Measurements from ENCODE around the gene RXFP4.

RXFP4 gene

DNA sequence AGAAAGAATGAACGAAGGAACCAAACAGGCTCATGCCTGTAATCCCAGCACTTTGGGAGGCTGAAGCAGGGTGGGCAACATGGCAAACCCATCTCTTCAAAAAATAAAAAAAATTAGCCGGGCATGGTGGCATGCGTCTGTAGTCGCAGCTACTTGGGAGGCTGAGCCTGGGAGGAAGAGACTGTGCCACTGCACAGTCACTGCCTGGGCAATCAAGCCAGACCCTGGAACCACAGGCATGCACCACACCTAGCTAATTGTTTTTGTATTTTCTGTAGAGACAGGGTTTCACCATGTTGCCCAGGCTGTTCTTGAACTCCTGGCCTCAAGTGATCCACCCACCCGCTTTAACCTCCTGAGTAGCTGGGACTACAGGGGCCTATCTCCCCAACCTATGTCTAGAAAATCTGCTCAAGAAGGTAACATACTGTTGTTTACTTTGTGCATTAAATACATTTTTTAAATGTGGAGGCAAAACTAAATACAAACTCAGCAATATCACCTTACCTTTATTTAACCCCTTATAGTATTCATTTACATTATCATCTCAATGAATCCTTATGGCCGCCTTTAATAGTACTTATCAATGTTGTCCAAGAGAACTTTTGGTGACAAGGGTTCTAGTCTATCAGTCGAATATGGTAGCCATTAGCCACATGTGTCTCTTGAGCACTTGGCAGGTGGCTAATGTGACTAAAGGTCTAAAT, 10.0 kb upstream of the RXFP4 start:
- DNase-seq: no peak

DNA sequence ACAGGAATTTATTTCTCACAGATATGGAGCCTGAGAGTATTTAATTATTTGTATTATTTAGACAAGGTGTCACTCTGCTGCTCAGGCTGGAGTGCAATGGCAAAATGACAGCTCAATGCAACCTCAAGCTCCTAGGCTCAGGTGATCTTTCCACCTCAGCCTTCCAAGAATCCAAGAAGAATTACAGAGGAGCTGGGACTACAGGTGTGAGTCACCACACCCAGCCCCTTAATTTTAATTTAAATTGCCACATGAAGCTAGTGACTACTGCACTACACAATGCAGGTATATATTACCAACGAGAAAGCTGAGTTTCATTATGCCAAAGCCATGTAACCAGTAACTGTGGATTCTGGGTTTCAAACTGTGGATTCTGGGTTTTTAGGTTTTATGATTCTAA, 9.4 kb upstream of the RXFP4 start:
- no peak for DNase-seq

DNA sequence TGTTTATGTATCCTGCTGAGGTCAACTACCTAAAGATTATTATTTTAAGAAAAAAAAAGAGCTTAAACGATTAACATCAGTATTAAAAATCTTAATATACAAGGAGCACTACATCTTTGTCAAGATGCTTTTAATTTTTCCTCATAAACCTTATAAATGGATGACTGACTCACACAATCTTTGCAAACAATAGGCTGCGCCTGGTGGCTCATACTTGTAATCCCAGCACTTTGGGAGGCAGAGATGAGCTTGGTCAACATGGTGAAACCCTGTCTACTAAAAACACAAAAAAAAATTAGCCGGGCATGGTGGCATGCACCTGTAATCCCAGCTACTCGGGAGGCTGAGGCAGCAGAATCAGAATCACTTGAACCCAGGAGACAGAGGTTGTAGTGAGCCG, 9.0 kb upstream of the RXFP4 start:
- DNase-seq: no peak

DNA sequence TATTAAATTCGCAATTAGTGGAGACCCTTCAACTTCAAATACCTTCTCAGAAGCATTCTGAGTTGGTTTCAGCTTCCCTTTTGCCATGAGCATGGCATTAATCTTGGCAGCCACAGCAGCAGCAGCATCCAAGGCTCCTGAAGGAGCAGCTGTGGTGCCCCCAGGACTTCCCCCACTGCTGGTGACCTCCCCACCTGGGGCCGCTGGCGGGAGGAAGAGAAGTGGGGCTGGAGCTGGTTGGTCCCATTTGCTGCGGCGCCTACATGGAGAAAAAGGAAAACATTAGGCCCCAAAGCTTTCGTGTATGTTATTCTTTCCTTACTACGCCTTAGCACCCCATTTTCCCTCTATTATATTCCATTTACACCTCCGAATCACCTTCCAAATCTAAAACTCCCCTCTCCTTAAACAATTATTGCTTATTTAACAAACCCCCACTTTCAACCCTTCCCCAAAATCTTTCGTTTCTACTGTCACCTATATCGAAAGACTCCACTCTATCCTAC, 7.8 kb upstream of the RXFP4 start:
- no peak for DNase-seq

DNA sequence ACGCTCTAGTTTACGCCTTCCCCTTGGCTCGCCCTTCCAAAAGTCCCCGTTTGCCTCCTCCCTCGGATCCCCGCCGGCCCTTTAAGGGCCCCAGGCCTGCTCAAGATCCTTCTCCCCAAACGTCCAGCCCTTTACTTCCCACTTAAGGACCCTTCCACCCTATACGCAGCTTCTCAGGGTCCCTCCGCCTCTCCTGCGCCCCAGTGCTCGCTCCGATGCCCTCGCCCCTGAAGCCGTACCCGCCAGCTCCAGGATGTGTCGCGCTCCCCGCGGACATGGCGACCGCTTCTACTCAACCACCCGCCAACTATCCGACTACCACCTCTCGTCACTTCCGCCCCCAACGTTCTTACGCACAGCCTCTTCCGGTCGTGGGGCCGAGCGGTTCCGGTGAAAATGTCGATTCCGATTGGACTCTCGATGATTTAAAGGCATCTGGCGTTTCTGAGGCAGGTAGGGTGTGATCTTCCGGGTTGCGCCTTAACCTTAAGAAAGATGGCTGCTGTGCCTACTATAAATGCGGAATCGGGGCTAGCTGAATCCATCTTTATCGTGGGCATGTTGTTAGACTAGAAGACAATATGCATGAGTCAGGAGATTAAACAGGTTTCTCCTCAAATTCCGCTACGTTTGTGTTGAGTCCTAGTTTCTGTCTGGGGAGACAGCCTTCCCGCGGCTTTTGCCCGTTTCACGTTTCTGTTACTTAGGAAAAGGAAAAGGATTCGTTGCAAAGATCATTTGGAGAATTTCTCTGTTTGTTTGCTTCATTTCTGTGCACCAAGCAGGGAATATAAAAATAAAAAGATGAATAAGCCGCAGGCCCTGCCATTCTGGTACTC, 7.1 kb upstream of the RXFP4 start, which contains the start of gene KHDC4:
Gene KHDC4, minus strand, starts transcription at position 317 of the 839 bp plus-strand sequence. Its CDS starts 40 bp downstream, at position 277.
- peak; percentile 97 for DNase-seq

DNA sequence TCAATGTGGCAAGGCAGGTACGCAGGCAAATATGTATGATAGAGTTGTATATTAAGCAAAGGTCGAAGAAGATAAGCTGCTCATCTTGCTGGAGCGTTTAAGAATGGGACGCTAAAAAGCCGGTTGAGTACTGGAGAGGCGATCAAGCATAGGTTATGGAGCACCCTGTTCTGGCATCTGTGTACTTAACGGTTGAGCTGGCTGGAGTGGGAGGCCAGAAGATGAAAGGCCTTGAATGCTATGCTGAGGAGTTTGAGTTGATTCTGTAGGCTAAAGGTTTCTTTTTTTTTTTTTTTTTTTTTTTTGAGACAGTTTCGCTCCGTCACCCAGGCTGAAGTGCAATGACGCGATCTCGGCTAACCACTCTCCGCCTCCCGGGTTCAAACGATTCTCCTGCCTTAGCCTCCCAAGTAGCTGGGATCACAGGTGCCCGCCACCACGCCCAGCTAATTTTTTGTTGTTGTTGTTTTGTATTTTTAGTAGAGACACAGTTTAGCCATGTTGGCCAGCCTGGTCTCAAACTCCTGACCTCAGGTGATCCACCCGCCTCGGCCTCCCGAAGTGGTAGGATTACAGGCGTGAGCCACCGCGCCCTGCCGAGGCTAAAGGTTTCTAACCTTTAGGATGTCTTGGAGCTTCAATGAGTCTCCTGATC, 6.4 kb upstream of the RXFP4 start:
- DNase-seq: no peak

DNA sequence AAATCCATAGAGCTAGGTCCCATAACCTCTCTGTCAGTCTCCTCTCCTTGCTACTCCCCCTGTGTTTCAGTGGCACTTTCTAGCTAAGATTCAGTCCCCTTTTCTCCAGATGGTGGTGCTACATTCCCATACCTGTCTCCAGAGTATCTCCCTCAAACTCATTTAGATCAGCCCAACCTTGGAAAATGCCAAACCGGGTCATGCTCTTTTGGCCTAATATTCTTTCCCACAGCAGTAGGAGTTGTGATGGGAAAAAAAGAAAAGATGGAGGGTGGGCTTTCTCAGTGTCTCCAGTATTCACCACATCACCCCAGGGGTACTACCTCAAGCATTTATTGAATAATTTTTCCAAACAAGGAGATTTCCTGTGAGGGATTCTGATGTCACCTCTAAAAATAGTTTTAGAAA, 3.2 kb upstream of the RXFP4 start:
- DNase-seq: peak; percentile 23

DNA sequence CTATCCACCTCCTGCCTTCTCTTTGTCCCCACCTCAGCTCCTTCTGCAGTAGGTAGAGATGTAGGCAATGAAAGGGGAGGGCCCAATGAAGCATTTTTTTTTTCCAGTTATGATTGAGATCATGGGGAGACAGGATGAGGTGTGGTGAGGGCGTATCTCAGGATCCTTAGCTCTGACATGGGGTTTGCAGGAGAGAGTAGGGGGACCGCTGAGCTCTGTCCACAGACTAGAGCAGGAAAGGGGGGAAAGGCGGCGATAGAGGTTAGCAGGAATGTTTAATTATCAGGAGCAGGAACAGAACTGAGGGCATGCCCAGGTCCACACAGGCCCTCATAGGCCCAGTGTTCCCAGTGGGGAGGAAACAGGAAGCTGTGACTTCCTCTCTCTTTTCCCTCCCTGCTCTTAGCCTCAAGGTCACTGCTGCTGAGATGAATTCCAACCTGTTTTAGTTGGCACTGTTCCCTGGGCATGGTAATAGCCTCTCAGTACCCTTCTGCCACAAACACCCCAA, 901 bp upstream of the RXFP4 start:
- DNase-seq: no peak

DNA sequence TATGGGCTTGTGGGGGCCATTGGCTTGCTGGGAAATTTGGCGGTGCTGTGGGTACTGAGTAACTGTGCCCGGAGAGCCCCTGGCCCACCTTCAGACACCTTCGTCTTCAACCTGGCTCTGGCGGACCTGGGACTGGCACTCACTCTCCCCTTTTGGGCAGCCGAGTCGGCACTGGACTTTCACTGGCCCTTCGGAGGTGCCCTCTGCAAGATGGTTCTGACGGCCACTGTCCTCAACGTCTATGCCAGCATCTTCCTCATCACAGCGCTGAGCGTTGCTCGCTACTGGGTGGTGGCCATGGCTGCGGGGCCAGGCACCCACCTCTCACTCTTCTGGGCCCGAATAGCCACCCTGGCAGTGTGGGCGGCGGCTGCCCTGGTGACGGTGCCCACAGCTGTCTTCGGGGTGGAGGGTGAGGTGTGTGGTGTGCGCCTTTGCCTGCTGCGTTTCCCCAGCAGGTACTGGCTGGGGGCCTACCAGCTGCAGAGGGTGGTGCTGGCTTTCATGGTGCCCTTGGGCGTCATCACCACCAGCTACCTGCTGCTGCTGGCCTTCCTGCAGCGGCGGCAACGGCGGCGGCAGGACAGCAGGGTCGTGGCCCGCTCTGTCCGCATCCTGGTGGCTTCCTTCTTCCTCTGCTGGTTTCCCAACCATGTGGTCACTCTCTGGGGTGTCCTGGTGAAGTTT, 550 bp downstream of the RXFP4 start:
- no peak for DNase-seq

DNA sequence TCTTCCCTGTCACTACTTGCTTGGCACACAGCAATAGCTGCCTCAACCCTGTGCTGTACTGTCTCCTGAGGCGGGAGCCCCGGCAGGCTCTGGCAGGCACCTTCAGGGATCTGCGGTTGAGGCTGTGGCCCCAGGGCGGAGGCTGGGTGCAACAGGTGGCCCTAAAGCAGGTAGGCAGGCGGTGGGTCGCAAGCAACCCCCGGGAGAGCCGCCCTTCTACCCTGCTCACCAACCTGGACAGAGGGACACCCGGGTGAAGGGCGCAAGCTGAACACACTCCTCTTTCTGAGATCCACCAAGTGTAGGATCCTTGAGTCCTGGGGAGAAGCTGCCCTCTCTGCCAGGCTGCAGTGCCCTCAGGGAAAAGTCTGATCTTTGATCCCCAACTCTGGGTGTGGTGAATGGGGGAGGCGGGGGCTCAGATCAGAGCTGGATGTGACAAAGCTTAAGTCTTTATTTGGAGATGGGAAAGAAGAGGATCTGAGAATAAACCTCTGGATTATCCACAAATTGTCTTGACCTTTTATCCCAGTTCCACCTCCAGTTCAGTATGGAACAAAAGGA, 1.2 kb downstream of the RXFP4 start:
- DNase-seq: no peak

DNA sequence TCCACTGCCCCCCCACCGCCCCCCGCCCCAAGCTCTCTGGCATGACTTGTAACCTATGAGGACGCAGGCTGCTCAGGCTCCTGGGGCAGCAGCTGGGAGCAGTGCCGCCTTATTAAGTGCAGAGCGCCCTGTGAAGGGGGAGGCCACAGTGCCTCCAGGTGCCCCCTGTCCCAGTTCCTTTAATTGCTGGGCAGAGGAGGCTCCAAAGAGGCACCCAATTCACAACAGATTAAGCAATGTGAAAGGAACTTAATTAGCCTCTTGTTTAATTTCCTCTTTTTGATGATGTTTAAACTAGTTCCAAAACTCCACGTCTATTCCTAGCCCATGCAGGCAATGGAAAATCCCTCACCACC, 3.0 kb downstream of the RXFP4 start:
- DNase-seq: no peak

DNA sequence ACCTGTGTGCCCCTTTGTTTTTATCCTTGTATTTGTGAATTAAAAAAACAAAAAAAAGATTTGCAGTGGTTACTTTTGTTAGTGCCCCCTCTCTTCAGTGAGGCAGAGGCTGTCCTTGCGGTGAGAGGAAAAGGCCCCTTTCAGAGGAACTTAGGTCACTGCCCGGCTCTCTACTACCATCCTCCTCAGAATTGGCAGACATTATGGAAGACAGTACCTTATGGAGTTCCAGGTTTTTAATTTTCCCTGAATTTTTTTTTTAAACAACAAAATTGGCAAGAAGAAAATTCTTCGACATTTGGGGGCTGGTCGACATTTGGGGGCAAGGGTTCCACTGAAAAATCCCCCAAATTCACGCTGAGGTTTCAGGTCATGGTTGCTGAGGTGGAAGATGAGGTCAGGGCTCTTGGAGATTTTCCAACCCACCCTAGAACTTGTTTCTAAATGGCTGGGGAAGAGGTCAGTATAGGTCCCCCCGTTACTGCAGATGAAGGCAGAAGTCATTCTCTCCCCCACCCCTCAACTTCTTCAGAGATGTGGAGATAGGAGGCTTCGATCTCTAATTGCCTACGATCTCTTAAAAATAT, 5.3 kb downstream of the RXFP4 start:
- DNase-seq: no peak

DNA sequence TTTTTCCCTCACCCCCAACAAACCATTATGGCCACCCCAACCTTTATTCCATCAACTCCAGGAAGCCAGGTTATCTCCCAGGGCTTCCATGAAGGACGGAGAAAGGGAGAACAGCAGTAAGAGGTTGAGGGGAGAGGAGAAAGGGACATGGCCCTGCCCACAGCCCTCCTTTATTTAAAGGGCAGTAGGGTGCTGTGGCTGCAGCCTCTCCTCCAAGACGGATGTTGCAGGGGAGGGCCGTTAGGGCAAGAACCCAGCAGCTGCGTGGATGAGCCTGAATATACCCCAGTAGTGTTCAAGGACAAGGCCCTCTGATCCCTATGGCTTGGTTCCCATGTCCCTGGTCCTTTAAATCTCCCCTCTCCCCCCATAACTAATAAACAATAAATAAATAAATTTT, 5.9 kb downstream of the RXFP4 start:
- DNase-seq: no peak

DNA sequence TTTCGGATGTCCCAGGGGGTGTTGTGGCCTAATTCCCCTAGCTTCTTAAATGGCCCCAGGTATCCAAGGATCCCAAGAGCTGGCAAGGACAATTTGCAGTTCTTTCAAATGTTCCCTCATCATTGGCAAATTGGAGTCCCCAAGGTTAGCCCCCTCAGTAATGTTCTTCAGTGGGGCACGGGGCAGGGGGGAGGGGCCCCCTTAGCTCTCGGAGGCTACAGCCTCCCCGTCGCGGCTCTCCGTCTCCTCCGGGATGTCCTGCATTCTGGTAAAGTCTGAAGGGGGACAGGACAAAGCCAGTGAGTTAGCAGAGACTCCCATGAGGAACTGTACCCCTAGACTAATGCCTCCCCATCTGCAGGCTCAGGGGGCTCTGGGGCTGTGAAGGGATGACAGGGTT, 6.3 kb downstream of the RXFP4 start:
- DNase-seq: no peak

DNA sequence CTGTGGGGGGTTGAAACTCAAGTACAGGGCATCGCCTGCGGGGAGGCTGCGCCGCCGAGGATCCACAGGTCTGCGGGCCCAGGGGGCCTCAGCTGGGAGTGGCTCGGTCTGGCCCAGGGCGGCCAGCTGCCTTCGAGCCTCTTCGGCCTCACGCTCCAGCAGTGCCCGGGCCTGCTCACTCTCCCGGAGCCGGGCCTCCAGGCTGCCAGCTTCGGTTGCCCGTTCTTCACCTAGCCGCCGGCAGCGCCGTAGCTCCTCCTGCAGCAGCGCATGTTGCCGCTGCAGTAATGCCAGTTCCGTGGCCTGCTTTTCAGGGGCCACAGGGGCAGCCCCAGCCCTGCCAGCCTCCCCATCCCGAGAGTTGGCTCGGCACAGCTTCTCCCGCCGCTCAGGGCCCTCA, 9.4 kb downstream of the RXFP4 start:
- no peak for DNase-seq

DNA sequence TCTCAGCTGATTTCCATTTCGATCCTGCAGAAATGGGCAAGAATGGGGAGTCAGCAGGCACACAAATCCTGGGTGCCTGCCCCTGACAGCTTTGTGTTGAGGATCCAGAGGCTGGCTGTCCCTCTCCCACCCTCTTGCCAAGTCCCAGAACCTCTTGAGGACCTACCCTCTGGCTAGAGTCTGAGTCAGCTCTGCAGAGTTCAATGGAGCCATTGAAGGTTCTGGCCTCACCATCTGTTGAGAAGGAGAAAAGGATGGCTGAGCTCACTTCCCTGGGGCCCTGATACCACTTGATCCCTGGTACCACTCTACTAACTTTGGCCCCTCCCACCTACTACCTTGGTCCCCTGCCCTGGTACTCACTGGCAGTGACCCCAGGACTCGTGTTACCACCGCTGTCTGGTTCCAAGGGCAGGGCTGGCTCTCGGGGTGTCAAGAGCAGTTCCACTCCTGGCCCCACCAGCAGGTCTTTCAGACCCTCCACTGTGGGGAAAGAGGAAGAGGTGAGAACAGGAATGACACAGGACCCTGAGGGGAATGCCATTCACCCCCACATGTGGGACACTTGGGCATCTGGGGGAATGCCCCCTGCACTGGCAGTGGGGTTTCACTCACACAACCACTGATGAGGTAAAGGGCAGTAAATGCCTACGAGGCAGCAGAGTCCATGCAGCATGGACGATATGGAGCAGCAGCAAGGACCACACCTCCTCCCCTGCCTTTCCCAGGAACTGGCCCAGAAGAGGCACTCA, 10.5 kb downstream of the RXFP4 start:
- no peak for DNase-seq

DNA sequence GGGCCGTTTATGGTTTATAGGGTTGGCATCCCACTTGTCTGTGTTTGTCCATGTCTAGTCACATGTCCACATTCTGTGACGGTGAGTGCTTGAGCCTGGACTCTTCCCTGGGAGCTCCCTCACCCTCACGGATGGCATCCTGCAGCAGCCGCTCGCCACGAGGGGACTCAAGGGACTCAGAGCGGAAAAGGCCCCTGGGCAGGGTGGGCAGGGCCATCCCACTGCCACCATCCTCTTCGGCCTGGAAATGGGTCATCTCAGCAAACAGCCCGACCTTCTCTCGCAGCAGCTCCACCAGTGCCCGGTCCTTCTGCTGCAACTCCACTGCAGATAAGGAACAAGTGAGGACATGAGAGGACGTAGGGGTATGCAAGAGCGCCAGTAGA, 11.1 kb downstream of the RXFP4 start:
- no peak for DNase-seq

DNA sequence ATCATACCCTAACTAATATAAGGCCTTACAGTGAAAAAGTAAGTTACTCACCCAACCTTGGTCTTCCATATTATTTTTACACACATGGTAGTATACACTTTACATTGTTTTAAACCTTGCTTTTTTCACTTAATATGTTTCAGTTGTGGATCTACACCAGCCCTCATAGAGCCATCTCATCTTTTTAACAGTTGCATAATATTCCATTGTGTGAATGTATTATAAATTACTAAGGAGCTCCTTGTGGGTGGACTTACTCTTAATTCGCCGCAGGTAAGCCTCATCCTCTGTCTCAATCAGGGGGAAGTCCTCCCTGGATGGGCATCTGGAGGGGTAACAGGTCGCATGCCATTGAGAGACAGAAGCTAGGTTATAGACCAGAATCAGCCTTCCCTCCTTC, 13.2 kb downstream of the RXFP4 start:
- DNase-seq: no peak

DNA sequence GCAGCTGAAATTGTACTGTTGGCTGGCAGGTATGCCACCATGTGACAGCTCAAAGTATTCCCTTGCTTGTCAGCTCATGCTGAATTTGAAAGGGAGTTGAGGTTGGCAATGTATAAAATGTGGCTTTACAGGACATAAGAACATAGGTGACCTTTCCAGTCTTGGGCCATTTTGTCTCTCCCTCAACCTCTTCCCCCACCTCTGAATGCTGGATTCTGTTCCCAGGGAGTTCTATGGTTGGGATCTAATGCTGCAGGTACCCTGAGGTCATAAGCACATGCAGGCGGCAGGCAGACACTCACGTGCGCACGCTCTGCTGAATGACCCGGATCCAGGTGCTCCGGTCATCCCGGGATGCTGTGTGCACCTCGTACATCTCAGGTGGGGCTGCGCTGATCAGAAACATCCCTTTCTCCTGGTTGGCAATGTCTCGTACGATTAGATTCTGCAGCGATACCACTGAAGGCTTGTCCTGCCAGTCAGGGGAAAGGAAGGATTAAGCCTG, 16.0 kb downstream of the RXFP4 start:
- no peak for DNase-seq

DNA sequence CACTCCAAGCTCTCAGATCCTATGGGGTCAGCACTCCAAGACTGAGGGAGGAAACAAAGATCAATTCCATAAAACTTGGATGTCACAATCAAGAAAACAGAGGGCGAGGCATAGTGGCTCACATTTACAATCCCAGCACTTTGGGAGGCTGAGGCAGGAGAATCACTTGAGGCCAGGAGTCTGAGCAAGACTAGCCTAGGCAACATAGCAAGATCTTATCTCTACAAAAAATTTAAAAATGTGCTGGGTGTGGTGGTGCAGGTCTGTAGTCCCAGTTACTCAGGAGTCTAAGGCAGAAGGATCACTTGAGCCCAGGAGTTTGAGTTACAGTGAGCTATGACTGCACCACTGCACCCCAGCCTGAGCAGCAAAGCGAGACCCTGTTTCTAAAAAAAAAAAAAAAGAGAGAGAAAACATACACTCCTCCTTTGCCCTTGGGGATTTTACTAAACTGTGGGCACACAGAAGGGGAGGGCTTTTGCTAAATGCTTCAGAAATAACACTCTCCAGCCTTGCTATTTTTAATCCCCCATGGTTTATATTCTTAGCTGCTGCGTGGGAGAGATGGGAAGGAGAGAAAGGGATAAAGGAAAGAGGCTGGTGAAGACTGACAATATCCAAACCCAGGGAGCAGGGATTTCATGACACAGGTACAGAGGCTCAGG, 18.8 kb downstream of the RXFP4 start:
- no peak for DNase-seq

DNA sequence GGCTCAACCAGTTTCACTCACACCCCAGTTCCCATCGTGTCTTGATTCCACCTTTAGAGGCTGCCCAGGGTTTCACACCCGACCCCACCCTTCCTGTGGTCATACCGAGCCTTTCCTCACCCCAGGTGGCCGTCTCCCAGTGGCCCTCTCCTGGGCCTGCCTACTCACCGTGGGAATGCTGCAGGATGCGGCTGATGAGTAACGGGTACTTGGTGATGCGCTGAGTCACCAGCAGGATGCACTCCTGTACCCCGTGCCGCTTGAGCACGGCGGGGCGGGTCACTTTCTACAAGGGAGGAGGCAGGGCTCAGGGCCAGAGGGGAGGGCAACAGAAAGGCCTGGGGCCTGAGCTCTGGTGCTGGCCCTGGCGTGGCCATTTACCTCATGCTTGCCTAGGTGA, 20.5 kb downstream of the RXFP4 start:
- peak; percentile 52 for DNase-seq

Data from CD4-positive, alpha-beta T cell treated with Interferon gamma for 1 hour (primary cell).